GOT3 (cell line): ENCODE measurements around the gene KCNIP3.
"Not testable (repeated sequence)": the region's sequence is repeated elsewhere in the genome, so short reads cannot be mapped to it uniquely, and the experiment has no call there.

Source experiments
- DNase-seq: peaks from one replicate; lab custom pipeline; 2025; ENCODE audit warnings: mixed read lengths; lab: John Stamatoyannopoulos, UW

Gene KCNIP3

GRCh38 chr2:95372216-95372829 lies 75.2 kb downstream of the KCNIP3 start:
- DNase-seq: no peak

- DNase-seq: no peak
Observed at GRCh38 chr2:95372845-95373244, 75.7 kb downstream of the KCNIP3 start.

GRCh38 chr2:95374029-95374428 lies 76.9 kb downstream of the KCNIP3 start:
- DNase-seq: no peak

GRCh38 chr2:95374451-95374920 lies 77.3 kb downstream of the KCNIP3 start:
- DNase-seq: no peak

GRCh38 chr2:95374921-95375471 lies 77.8 kb downstream of the KCNIP3 start:
- DNase-seq: no peak

- no peak for DNase-seq
Observed at GRCh38 chr2:95375532-95376150, 78.5 kb downstream of the KCNIP3 start.

GRCh38 chr2:95376311-95377215 lies 79.4 kb downstream of the KCNIP3 start:
- no peak for DNase-seq

- no peak for DNase-seq
Observed at GRCh38 chr2:95377216-95378123, 80.3 kb downstream of the KCNIP3 start.

GRCh38 chr2:95378281-95378680 lies 81.1 kb downstream of the KCNIP3 start:
- DNase-seq: not testable (repeated sequence)

GRCh38 chr2:95379371-95379831 lies 82.3 kb downstream of the KCNIP3 start:
- DNase-seq: no peak

- no peak for DNase-seq
Observed at GRCh38 chr2:95380280-95380679, 83.1 kb downstream of the KCNIP3 start.

- DNase-seq: no peak
Observed at GRCh38 chr2:95380731-95381130, 83.6 kb downstream of the KCNIP3 start.

GRCh38 chr2:95381212-95382191 lies 84.4 kb downstream of the KCNIP3 start:
- no peak for DNase-seq

GRCh38 chr2:95382192-95382591 lies 85.0 kb downstream of the KCNIP3 start:
- no peak for DNase-seq

- DNase-seq: no peak
Observed at GRCh38 chr2:95382686-95383634, 85.8 kb downstream of the KCNIP3 start.

GRCh38 chr2:95383635-95384027 lies 86.5 kb downstream of the KCNIP3 start:
- DNase-seq: no peak

- no peak for DNase-seq
Observed at GRCh38 chr2:95384854-95385569, 87.9 kb downstream of the KCNIP3 start.

GRCh38 chr2:95385570-95385984 lies 88.4 kb downstream of the KCNIP3 start:
- DNase-seq: no peak
